ENCODE data around the gene OR4C3.
A peak's percentile ranks its signal among the peaks of the same experiment; 100 is the strongest.
"Not testable (repeated sequence)": the region's sequence is repeated elsewhere in the genome, so short reads cannot be mapped to it uniquely, and the experiment has no call there.

Gene OR4C3

GRCh38 chr11:48324620-48325019 lies at the start of gene OR4C3:
TSS of gene OR4C3 (plus strand) at chr11:48324920. CDS start at chr11:48325022, 102 bp downstream.
- DNase-seq (ENCODE audit: low spot score); H3K4me1 Mint-ChIP-seq (ENCODE audit: low read depth); H3K4me3 Mint-ChIP-seq; H3K9me3 Mint-ChIP-seq; H3K36me3 Mint-ChIP-seq (ENCODE audit: low read depth); H3K27me3 Mint-ChIP-seq (ENCODE audit: low read depth); H3K27ac Mint-ChIP-seq: not testable (repeated sequence)

DNA sequence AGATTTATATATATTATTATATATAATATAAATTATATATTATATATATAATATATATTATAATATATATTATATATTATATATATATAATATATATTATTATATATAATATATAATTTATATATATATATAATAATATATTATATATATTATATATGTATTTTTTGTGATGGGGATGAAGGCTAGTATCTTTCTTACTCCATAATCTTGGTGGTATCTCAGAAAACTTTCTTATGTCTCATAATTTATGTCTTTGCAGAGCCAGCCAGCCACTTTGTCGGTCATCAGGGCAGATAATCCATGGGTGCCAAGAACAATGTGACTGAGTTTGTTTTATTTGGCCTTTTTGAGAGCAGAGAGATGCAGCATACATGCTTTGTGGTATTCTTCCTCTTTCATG lies 18.8 kb upstream of the OR4C3 start, which contains the start of gene OR4S1:
Gene OR4S1 (plus strand): TSS at position 301 of the 400 bp plus-strand sequence. CDS start 0 bp downstream, at position 301.
- no peaks in the 10 kb centered on the region for H3K27me3 Mint-ChIP-seq (ENCODE audit: low read depth)
- no peak for DNase-seq (ENCODE audit: low spot score)
- H3K36me3 Mint-ChIP-seq (ENCODE audit: low read depth), result no peaks in the 10 kb centered on the region
- H3K9me3 Mint-ChIP-seq, result no peaks in the 10 kb centered on the region
- H3K4me1 Mint-ChIP-seq (ENCODE audit: low read depth), result peaks cover 1% of the 10 kb centered on the region
- H3K4me3 Mint-ChIP-seq, result no peak within 1 kb of the TSS
- H3K27ac Mint-ChIP-seq, result no peak within 1 kb of the TSS

- H3K9me3 Mint-ChIP-seq, result no peaks in the 10 kb centered on the region
Measured at GRCh38 chr11:48307760-48308386, 16.8 kb upstream of the OR4C3 start.

DNA sequence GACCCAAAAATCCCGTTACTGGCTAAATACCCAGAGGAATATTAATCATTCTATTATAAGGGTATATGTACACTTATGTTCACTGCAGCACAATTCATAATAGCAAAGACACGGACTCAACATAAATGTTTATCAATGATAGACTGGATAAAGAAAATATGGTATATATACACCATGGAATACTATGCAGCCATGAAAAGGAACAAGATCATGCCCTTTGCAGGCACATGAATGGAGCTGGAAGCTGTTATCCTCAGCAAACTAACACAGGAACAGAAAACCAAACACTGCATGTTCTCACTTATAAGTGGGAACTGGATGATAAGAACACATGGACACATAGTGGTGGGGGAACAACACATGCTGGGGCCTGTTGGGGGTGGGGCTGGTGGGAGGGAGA lies 11.1 kb upstream of the OR4C3 start:
- not testable (repeated sequence) for H3K27me3 Mint-ChIP-seq (ENCODE audit: low read depth); H3K4me3 Mint-ChIP-seq; H3K36me3 Mint-ChIP-seq (ENCODE audit: low read depth); H3K4me1 Mint-ChIP-seq (ENCODE audit: low read depth); H3K9me3 Mint-ChIP-seq; DNase-seq (ENCODE audit: low spot score); H3K27ac Mint-ChIP-seq

More at GRCh38 chr11:48307760-48308386, 16.8 kb upstream of the OR4C3 start:
- Mint-ChIP-seq H3K36me3 (ENCODE audit: low read depth) (no peaks in the 10 kb centered on the region), H3K4me3 (no peak overlapping the region), H3K4me1 (ENCODE audit: low read depth) (peaks cover 1% of the 10 kb centered on the region), H3K27ac (no peak overlapping the region), H3K27me3 (ENCODE audit: low read depth) (no peaks in the 10 kb centered on the region)
- peak; percentile 18 for DNase-seq (ENCODE audit: low spot score)

GRCh38 chr11:48319813-48320212 lies 4.9 kb upstream of the OR4C3 start:
- not testable (repeated sequence) for H3K36me3 Mint-ChIP-seq (ENCODE audit: low read depth); H3K4me1 Mint-ChIP-seq (ENCODE audit: low read depth); H3K27ac Mint-ChIP-seq; DNase-seq (ENCODE audit: low spot score); H3K4me3 Mint-ChIP-seq; H3K27me3 Mint-ChIP-seq (ENCODE audit: low read depth); H3K9me3 Mint-ChIP-seq

GRCh38 chr11:48341466-48341865 lies 16.7 kb downstream of the OR4C3 start:
- no peak for DNase-seq (ENCODE audit: low spot score)
- H3K9me3 Mint-ChIP-seq, result peaks cover 9% of the 10 kb centered on the region
- no peaks in the 10 kb centered on the region for H3K4me1 Mint-ChIP-seq (ENCODE audit: low read depth)
- H3K27me3 Mint-ChIP-seq (ENCODE audit: low read depth), result no peaks in the 10 kb centered on the region
- H3K27ac Mint-ChIP-seq, result no peak overlapping the region
- H3K36me3 Mint-ChIP-seq (ENCODE audit: low read depth), result no peaks in the 10 kb centered on the region
- no peak overlapping the region for H3K4me3 Mint-ChIP-seq

DNA sequence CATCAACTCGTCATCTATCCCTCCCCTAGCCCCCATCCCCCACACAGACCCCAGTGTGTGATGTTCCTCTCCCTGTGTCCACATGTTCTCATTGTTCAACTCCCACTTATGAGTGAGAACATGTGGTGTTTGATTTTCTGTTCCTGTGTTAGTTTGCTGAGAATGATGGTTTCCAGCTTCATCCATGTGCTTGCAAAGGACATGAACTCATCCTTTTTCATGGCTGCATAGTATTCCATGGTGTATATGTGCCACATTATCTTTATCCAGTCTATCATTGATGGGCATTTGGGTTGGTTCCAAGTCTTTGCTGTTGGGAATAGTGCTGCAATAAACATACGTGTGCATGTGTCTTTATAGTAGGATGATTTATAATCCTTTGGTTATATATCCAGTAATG lies 17.8 kb downstream of the OR4C3 start:
- not testable (repeated sequence) for H3K27ac Mint-ChIP-seq; H3K36me3 Mint-ChIP-seq (ENCODE audit: low read depth); H3K9me3 Mint-ChIP-seq; DNase-seq (ENCODE audit: low spot score); H3K4me3 Mint-ChIP-seq; H3K4me1 Mint-ChIP-seq (ENCODE audit: low read depth); H3K27me3 Mint-ChIP-seq (ENCODE audit: low read depth)

- not testable (repeated sequence) for H3K4me1 Mint-ChIP-seq (ENCODE audit: low read depth); H3K27me3 Mint-ChIP-seq (ENCODE audit: low read depth); H3K36me3 Mint-ChIP-seq (ENCODE audit: low read depth); DNase-seq (ENCODE audit: low spot score); H3K4me3 Mint-ChIP-seq; H3K9me3 Mint-ChIP-seq; H3K27ac Mint-ChIP-seq
Measured at GRCh38 chr11:48346286-48346685, 21.6 kb downstream of the OR4C3 start.

- H3K9me3 Mint-ChIP-seq, result peaks cover 17% of the 10 kb centered on the region
- no peak overlapping the region for H3K4me3 Mint-ChIP-seq
- no peaks in the 10 kb centered on the region for H3K36me3 Mint-ChIP-seq (ENCODE audit: low read depth)
- no peaks in the 10 kb centered on the region for H3K27me3 Mint-ChIP-seq (ENCODE audit: low read depth)
- no peak for DNase-seq (ENCODE audit: low spot score)
- no peaks in the 10 kb centered on the region for H3K4me1 Mint-ChIP-seq (ENCODE audit: low read depth)
- no peak overlapping the region for H3K27ac Mint-ChIP-seq
Measured at GRCh38 chr11:48354013-48354412, 29.3 kb downstream of the OR4C3 start.

GRCh38 chr11:48354677-48355076 lies 30.0 kb downstream of the OR4C3 start:
- no peaks in the 10 kb centered on the region for H3K36me3 Mint-ChIP-seq (ENCODE audit: low read depth)
- H3K27me3 Mint-ChIP-seq (ENCODE audit: low read depth), result no peaks in the 10 kb centered on the region
- no peaks in the 10 kb centered on the region for H3K4me1 Mint-ChIP-seq (ENCODE audit: low read depth)
- DNase-seq (ENCODE audit: low spot score), result no peak
- no peak overlapping the region for H3K27ac Mint-ChIP-seq
- no peak overlapping the region for H3K4me3 Mint-ChIP-seq
- peaks cover 18% of the 10 kb centered on the region for H3K9me3 Mint-ChIP-seq

GRCh38 chr11:48361289-48361688 lies 36.6 kb downstream of the OR4C3 start:
- not testable (repeated sequence) for H3K4me3 Mint-ChIP-seq; H3K27ac Mint-ChIP-seq; H3K4me1 Mint-ChIP-seq (ENCODE audit: low read depth); DNase-seq (ENCODE audit: low spot score); H3K27me3 Mint-ChIP-seq (ENCODE audit: low read depth); H3K36me3 Mint-ChIP-seq (ENCODE audit: low read depth)
- H3K9me3 Mint-ChIP-seq, result peaks cover 14% of the 10 kb centered on the region

DNA sequence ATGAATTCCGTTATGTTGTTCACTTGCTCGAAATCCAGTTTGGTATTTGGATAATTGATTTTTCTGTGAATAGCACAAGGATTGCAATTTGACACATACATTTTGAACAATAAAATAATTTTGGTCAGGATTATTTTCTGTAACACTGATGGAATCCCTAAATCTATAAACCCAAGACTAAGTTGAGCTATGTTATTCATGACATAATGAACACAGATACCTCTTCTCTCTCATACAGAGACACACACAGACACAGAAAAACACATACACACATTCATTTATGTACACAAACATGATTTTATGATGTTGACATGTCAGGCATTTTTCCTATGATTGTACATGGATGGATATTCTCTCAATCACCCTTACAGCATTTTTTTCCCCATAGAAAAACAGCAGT lies 41.6 kb downstream of the OR4C3 start, which contains the start of gene OR4C5:
Gene OR4C5 (minus strand): TSS at position 101 of the 400 bp plus-strand sequence. CDS start 0 bp downstream, at position 101.
- no peaks in the 10 kb centered on the region for H3K27me3 Mint-ChIP-seq (ENCODE audit: low read depth)
- no peak within 1 kb of the TSS for H3K27ac Mint-ChIP-seq
- no peaks in the 10 kb centered on the region for H3K9me3 Mint-ChIP-seq
- no peaks in the 10 kb centered on the region for H3K4me1 Mint-ChIP-seq (ENCODE audit: low read depth)
- no peaks in the 10 kb centered on the region for H3K36me3 Mint-ChIP-seq (ENCODE audit: low read depth)
- DNase-seq (ENCODE audit: low spot score), result no peak
- no peak within 1 kb of the TSS for H3K4me3 Mint-ChIP-seq

Data from T-helper 2 cell treated with Interferon-gamma antibody and Interleukin-4, amounts not matched to agents 5 μg/mL and 100 μg/mL, for 36 hours (primary cell).